HG03060 (cell line): ENCODE measurements around the gene SLC38A11.
"Not testable (repeated sequence)": the region's sequence is repeated elsewhere in the genome, so short reads cannot be mapped to it uniquely, and the experiment has no call there.

Experiments used
- ATAC-seq: cut with Tn5 transposase; IDR thresholded peaks from one replicate; pipeline ENCODE4 v1.9.1; 2021; ENCODE audit warnings: low read depth, moderate number of reproducible peaks; ENCODE audit not compliant: unreplicated experiment

The SLC38A11 gene, protein sequence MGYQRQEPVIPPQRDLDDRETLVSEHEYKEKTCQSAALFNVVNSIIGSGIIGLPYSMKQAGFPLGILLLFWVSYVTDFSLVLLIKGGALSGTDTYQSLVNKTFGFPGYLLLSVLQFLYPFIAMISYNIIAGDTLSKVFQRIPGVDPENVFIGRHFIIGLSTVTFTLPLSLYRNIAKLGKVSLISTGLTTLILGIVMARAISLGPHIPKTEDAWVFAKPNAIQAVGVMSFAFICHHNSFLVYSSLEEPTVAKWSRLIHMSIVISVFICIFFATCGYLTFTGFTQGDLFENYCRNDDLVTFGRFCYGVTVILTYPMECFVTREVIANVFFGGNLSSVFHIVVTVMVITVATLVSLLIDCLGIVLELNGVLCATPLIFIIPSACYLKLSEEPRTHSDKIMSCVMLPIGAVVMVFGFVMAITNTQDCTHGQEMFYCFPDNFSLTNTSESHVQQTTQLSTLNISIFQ

DNA sequence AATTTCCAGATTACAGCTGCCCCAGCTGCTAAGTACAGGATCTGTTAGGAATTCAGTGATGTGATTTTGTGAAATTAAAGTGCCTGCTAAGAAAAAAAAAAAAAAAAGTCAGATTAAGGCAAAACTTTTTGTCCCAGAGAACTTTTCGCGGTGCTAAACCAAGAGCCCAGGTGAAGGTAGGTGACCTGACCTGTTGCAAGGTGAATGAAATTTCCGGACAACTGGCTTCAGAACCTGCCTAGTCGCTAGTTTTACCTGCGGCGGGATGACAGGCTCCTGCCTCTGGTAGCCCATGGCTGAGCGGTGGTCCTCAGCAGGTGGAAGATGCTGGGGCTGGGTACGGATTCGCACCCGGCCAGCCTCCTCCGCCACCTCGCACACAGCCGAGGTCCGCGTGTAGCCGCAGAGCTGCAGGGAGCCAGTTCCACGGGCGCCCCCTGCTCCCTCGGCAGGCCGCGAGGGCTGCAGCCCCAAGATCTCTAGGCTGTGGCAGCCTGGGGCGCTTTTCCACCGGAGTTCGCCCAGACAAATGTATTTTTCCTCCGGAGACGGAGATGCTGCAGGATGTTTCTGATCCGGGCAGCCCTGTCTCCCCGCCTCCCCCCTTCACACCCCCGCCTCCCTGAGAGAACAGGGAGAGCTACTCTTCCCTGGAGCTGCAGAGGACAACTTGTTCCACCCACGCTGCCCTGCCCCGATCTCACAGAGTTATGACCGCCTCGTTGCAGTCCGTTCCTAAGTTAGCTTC, at the start of gene SLC38A11:
Gene SLC38A11 (minus strand): TSS at position 572 of the 748 bp plus-strand sequence. CDS start 278 bp downstream, at position 294.
- no peak for ATAC-seq

DNA sequence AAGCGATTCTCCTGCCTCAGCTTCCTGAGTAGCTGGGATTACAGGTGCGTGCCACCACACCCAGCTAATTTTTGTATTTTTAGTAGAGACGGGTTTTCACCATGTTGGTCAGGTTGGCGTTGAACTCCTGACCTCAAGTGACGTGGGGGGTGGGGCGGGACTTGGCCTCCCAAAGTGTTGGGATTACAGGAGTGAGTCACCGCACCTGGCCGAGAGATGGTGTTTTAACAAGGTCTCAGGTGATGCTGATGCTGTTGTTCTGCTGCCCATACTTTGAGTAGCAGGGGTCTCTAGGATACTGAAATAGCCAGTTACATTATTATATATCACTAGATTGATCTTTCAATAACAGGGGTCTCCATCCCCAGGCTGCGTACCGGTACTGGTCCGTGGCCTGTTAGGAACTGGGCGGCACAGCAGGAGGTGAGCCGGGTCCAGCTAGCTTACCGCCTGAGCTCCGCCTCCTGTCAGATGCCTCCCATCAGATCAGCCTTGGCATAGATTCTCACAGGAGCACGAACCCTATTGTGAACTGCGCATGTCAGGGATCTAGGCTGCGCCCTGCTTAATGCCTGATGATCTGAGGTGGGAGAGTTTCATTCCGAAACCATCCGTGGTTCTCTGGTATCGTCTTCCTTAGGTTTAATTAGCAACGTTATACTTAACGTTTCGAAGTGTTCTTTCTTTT, 48.3 kb upstream of the SLC38A11 start:
- ATAC-seq = no peak

DNA sequence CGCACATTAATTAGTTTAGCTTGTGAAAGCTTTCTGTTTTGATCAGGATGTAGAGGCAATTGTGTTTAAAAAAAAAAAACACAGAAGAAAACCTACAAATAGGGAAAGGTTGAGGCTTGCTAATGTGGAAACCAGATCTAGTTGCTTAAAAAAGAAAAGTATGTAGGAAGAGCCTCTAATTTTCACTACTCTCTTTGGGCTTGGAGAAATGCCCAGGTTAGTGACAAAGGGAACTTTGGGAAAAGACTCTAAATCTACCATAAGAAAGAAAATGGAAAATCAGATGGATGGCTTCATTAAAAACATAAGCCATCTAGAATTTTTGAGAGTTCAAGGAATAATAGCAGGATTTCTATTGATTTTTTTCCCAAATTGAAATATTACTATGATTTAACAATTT, 47.3 kb upstream of the SLC38A11 start:
- no peak for ATAC-seq

DNA sequence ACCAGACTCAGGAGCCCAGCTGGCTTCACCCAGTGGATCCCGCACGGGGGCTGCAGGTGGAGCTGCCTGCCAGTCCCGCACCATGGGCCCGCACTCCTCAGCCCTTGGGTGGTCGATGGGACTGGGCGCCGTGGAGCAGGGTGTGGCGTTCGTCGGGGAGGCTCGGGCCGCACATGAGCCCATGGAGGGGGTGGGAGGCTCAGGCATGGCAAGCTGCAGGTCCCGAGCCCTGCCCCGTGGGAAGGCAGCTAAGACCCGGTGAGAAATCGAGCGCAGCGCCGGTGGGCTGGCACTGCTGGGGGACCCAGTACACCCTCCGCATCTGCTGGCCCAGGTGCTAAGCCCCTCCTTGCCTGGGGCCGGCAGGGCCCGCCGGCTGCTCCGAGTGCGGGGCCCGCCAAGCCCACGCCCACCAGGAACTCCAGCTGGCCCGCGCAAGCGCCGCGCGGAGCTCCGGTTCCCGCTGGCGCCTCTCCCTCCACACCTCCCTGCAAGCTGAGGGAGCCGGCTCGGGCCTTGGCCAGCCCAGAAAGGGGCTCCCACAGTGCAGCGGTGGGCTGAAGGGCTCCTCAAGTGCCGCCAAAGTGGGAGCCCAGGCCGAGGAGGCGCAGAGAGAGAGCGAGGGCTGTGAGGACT, 39.5 kb upstream of the SLC38A11 start:
- ATAC-seq = not testable (repeated sequence)

DNA sequence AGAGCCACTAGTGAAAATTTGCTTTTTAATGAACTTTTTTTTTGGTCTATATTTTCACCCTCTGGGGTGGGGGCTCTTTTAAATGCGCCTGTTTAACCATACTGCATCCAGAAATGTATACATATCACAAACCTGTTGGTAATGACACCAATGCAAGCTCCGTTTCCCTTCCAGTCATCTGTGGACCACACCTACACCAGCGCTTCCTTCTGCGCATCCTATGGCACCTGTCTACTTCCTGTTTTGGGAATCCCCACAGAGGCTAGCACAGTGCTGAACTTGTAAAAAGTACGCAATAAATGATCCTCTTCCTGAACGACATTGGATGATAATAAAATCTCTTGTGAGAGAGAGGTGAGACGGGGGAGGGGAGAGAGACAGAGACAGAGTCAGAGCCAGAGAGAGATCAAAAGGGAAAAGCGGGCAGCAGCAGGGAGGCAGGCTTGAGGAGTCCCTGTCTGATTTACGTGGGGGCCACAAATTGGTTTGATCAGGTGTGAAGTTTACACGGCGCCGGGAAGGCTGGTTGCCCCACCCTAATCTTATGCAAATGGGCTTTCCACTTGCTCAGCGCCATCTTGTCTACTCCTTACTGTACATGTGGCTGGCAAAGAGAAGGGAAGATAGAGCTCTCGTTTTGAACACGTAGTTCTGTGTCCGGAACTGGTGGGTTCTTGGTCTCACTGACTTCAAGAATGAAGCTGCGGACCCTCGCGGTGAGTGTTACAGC, 38.1 kb upstream of the SLC38A11 start:
- ATAC-seq = no peak

DNA sequence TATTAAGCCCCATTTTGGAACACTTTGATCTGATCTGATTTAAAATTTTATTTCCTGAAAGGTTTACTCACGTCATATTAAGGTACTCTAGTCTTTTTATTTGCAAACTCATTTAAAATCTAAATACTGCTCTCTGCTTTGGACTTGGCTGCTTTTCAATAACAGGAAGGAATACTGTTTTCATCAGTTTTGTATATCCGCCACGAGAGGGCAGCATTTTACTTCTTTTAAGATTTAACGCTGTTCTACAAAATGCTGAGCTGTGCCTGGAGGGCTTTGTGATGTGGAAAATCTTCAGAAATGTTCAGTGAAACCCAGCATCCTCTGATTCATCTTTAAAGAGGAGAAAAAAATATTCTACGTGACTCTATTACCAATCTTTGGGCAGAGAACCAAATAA, 37.5 kb upstream of the SLC38A11 start:
- peak; percentile 56 for ATAC-seq

DNA sequence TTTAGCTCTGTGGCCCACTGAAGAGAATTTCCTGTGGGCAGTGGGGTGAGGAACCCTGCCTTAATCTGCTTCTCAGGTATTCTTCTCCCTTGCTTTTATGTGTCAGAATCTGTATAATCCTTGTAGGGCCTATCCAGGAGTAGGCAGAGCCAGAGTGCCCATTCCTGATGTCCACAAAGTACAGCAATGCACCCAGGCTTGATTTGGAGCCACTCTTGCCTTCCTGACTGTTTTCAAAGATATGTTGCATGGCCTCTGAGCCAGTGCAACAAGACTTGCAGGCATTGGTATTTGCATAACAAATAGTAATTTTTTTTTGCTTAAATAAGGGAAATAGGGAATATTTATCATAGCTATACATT, 36.7 kb upstream of the SLC38A11 start:
- not testable (repeated sequence) for ATAC-seq

DNA sequence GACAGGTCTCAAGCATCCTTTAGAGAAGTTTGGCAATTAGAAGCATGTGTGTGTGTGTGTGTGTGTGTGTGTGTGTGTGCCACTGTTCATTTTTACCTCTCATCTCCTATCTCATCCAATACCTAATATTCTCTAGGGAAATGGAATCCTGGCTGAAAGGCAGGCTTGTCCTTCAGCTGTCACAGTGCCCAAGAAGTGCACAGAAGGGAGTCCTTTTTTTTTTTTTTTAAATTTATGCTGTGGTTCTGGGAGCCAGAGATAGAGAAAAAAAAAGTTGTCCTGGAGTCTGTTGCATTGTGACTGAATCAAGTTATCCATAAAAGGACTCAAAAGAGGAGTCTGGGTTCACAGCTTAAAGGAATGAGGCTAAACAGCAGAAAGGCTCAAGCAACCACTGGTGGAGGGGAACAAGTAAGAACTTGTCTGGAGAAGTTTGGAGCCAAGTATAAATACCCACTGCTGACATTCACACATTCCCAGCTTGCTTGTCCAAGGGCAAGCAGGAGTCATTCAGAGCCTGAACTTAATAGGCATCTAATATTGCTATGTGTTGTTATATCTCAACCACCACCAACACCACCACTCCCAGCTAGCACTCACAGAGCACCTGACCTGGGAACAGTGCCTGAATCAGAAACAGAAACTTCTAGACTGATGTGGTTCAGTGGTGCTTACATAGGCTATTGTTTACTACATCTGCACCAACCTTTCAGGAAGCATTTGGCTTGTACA, 36.2 kb upstream of the SLC38A11 start:
- peak; percentile 38 for ATAC-seq

DNA sequence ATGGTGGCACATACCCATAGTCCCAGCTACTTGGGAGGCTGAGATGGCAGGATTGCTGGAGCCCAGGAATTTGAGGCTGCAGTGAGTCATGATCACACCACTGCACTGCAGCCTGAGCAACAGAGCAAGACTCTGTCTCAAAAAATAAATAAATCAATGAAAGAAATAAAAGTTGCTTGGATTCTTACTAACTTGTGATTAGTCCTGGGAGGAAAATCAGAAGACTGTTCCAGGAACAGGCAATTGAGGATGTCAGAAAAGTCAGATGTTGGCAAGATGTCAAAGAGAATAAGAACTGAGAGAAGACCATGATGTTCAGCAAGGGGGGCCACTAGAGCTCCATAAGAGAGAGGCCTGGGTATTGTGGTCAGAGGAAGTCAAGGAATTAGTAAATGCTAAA, 35.6 kb upstream of the SLC38A11 start:
- not testable (repeated sequence) for ATAC-seq

DNA sequence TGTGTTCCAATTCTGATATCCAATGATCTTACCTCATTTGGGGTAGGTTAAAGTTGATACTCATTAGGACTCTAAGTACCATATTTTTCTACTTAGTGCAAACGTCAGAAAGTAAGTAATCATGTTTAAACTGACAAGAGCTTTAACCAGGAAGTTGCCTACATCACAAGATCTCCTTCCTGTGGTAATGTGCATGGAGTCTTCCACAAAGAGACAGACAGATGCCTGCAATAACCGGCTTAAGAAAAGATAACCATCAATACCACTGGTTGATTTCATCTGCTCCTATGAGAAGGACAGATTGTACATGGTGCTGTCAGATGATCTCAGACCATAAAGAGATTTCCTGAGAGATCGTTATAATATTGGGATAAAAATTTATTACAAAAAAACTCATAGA, 33.5 kb upstream of the SLC38A11 start:
- ATAC-seq = not testable (repeated sequence)

DNA sequence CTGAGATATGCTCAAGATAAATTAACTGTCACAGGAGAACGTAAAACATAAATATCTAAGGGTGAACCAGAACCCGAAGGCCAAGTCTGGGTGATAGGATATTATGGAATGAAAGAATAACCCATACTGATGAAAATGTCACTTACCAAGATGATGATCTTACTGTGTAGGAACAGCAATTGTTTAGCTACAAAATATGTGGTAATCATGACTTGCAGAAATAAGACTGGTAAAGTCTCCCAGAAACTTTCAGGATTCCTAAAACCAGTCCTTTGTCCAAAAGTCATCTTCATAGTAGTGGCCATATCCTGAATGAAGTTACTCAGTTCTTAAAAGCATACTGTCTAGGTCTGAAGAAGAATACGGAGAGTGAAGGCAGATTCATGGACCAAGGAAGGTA, 30.7 kb upstream of the SLC38A11 start:
- ATAC-seq = not testable (repeated sequence)

DNA sequence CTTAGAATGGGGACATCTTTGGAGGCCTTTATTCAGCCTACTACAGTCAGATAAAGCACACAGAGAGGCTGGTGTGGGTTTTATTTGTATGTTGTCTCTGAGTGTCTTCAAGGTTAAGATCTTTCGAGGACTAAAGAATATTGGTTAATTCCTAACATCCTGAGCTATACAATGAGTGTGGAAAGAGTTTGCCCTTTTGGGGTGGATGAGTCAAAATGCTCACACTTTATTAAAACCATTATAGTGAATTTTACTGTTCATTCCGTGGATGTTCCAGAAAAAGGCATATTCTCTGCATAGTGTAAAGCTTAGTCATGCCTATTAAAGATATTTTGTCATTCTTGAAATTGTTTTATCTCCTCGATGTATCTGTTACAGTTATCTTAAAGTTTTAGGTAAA, 29.1 kb upstream of the SLC38A11 start:
- ATAC-seq = no peak

DNA sequence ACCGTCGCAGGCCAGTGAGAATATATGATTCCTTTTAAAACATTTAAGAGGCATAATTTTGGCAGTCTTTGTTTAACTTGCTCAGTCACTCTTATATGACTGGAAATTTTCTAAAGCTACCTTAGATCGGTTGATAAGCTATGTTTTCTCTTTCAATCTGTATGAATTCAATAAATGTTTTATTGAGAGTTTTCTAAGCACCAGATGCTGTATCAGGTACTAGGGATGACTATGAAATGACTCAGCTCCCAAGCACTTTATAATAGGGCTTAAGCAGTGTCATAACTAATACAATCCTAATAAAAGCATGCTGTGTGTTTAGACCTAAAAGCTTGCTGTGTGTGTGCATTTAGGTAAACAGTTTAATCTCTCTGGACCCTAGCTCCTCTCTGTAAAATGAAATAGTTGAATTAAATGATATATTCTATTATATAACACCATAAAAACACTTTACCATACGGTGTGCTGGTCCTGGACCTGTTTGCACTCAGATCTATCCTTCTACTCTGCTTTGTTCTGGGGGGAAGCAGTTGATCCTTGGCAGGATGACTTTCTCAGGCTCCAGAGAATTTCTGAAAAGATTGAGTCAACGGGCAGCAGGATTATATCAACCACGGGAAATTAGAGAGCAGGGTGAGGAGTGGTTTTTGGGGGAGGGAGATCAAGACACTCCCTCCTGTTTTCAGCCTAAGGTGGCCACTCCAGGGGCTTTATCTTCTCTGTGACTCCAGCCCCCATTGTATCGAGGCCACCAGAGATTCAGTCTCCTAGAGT, 26.1 kb upstream of the SLC38A11 start:
- ATAC-seq = no peak

DNA sequence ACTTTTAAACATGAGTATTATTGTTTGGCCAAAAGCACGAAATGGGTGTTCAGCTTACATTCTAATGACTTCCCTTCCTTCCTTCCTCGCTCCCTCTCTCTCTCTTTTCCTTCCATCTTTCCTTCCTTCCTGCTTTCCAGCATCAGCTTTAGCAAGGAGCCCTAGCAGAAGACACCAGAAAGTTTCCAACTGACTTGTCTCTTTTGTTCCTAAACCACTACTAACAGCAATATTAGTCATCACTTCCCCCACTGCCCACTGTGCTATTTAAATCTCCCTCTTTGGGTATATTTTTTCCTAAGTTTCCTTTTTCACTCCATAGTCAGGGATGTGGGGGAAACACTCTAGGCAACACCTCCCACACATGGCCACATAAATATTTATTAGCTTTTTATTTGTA, 25.4 kb upstream of the SLC38A11 start:
- ATAC-seq = not testable (repeated sequence)

DNA sequence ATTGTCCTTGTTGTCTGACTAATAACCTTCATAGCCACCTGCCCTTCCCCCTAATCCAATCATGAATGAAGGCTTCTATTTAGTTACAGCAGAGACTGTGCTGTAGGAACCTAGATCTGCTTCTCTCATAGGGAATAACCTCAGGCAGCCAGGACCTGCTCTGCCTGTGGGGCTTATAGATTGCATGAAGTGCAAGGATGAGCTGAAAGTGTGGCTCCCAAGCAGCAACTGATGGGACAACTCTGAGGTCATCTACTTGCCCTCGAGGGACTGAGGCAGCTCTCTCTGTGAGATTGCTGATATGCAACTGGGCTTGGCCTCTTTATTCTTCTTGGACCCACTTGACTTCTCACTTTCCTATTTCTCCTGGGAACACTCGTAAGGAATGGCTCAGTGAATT, 23.8 kb upstream of the SLC38A11 start:
- no peak for ATAC-seq

DNA sequence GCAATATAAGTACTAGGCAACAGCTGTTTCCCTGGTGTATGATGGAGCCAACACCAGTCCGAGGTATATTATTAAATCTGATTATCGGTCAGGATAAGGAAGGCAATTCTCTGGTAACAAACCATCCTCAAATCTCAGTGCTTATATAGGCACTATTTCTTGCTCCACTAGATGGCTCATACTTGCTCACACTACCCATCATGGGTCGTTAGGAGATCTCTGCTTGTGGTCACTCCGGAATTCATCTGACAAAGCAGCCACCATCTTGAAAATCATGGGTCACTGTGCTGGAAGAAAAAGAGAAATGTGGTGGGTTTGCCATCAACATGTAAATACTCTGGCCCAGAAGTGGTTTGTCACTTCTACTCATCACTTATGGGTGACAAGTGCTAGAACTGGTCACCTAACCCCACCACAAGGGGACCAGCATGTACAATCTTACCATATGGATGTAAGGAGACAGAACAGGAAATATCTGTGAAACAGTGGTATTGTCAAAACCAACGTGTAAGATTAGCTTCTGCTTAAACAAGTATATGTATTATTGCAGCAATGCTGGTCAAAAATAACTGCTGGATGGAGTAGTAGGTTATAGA, 21.6 kb upstream of the SLC38A11 start:
- ATAC-seq = not testable (repeated sequence)

DNA sequence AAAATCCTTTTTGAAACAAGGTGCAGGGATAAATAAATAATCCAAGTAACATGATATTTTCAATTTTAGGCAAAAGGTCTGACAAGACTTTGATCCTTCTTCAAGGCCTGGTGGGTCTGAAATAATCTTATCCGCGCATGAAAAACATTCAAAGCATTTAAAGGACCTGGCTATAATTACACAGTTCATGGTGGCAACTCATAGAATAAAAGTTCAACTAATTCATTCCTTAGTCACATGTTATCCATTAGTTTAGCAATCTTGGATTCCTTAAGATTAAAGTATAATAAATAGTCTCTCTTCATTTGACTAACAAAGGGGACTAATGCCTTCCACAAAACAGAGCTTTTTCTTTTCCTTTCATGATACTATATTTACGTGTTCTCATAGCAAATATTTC, 21.0 kb upstream of the SLC38A11 start:
- ATAC-seq = no peak

DNA sequence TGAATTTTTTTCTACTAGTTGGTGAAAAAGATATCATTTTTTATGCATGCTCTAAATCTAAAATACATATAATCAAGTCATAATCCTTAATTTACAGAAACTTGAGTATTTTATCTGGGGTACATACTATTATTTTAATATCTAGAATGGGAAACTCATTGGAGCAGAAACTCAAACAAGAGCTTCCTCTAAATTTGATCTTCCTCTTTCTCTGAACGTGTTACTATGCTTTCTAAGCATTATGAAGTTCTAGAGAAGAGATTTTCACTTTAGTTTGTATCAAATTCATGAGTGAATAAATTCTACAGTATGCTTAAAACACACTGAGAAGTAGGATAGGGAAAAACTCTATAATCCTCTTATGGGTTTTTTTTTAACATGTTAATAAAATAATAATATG, 20.6 kb upstream of the SLC38A11 start:
- no peak for ATAC-seq
